ENCODE data around the gene RBM12.

The RBM12 gene

DNA sequence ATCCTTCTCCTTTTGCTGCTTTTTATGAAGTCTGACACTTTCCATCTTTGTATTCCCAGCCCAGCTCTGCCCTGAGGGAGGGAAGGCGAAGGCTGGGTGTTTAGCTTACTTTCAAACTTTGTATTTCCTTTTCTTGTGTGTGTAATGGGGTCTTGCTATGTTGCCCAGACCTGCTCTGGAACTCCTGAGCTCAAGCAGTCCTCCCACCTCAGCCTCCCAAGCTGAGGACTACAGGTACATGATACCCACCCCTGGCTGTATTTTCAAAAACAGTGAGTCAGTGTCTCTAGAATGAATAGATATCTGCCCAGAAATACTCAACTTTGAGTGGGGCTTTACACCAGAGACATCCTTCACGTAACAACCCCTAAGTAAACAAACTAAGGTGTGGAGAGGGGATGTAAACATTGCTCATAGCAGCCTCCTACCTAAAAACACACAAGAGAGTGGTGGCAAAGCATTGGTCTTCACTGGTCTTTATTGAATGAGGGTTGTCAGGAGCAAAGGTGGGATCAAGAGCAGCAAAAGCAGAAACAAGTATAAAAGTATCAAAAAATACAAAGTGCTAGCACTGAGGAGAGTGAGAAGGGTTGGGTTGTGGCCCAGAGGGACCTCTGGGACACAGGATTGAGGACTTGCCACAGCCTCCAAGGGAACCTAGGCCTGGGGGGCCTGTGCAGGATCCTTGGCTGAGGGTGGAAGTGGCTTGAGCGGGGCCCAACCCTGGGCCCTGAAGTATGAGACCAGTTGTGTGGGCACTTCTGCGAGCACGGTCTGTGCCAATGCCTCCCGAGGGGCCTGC is 38.9 kb downstream of the RBM12 start:
- DNase-seq: no peak

DNA sequence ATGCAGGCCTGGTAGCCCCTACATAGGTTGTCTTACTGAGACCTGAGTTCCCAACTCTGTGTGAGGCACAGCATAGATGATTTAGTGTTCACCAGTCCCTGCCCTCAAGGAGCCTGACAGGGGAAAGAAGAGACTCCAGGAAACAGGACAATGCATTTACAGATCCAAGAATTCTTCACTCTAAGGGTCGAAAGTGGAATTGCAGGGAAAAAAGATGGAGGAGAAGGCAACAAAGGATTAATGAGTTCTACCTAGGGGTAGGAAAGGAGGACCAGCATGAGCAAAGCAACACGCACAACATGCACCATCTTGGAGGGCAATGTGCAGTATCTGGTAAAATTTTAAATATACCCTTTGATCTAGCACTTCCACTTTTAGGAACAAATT is 43.1 kb downstream of the RBM12 start:
- DNase-seq: no peak

DNA sequence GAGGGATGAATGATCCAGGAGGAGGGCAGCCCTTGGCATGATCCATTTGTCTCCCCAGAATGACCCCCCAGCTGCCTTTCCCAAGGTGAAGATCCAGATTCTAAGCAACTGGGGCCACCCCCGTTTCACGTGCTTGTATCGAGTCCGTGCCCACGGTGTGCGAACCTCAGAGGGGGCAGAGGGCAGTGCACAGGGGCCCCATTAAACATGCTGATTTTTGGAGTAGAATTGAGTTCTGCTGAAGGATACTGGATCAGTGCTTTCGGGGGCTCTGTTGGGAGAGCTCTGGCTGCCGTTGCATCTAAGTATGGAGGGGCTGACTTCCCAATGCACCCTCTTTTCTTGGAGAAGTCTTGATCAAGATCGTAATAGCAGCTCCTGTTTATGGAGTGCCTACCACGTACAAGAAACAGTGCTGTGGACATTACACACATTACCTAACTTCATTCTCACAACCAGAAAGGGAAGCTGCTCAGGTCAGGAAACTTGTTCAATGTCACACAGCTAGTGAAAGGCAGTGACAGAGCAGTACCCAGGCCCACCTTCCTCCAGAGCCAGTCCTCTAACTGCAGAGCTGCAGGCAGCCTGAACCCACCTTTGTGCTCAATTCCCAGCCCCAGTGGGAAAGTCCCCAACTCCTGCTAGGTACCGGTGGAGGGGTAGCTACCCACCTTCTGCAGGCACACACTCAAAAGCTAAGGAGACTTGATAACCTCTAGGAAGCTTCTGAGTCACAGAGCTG is 43.7 kb downstream of the RBM12 start:
- DNase-seq: no peak

DNA sequence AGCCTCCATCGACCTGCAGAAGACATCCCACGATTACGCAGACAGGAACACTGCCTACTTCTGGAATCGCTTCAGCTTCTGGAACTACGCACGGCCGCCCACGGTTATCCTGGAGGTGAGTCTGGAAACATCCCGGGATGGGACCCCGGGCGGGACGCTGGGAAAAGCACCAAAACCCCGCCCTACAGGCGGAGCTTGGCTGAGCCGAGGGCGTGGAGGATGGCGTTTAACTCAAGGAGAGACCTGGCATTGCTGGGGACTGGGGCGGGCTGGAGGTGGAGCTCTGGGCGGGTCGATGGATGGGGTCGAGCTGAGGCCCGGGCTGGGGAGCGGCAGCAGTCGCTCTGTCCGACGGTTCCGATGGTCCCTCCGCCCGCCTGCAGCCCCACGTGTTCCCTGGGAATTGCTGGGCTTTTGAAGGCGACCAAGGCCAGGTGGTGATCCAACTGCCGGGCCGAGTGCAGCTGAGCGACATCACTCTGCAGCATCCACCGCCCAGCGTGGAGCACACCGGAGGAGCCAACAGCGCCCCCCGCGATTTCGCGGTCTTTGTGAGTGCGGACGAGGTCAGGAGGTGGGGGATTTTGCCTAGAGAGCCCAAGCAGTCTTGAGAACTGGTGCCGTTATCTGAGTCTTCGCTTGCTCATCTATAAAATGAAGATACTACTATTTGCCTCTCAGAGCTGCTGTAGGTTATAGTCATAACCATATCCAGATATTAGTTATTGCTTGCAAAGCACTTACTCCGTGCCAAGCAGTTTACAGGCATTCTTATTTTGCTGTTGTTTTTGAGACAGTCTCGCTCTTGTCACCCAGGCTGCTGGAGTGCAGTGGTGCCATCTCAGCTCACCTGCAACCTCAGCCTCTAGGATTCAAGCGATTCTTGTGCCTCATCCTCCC is 45.3 kb downstream of the RBM12 start:
- DNase-seq: peak; percentile 85

DNA sequence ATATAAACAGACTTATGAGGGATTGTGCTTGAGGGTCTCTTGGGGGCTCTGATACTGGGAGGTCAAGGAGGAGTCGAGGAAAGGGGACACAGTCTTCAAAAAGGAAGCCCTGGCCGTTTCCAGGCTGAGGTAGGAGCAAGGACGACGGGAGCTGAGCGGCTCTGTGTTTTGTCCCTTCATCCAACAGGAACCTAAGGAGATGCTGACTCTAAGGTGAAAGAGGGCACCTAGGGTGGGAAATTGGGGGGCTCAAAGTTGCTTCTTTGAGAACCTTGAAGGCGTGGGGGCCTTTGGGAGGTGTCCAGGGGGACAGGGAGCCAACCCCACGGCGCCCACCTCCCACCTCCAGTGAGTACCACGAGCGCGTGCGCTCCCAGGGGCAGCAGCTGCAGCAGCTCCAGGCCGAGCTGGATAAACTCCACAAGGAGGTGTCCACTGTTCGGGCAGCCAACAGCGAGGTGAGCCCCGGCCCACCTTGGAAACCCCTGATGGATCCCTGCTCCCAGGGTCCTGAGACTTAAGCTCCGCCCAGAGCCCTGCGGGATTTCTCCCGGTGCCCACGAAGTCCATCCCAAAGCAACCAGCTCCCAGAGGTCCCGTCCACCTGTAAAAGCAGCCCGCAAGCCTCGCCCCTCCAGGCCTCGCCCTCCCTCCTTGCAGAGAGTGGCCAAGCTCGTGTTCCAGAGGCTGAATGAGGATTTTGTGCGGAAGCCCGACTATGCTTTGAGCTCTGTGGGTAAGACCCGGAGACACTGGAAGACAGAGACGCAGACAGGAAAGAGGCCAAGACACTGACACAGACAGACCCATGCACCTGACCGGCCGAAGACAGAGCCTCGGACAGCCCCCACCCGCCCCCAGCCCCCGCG is 46.2 kb downstream of the RBM12 start:
- DNase-seq: peak; percentile 54

DNA sequence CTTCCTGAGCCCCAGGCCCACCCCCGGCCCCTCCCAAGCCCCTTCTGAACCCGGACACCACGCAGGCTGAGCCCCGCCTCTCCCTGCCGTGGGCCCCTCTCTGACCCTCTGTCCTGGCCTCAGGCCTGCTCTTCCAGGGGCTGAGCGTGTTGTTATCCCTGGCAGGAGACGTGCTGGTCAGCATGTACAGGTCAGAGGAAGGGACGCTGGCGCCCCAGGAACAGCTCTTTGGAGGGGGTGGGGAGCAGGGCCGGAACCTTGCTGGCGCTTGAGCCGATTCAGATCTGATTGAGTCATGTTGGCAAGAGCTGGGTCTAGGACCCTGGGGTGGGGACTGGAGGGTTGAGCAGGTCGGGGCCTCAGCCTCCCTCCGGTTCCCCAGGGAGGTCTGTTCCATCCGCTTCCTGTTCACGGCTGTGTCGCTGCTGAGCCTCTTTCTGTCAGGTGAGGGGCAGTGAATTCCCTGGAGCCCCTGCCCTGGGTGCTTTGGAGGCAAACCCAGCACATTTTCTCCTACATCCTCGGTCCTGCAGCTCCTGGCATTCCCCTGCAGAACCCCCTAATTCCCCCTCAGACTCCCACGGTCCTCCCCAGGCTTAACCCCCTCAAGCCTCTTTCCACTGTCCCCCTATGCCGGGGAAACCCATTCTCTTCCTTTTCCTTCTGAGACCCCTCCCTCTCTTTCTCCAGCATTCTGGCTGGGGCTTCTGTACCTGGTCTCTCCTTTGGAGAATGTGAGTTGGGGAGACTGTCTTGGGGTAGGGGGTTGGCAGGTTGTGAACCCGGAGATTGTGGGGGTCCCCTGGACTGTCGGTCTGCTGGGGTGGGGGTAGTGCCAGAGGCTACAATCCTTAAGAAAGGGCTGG is 47.1 kb downstream of the RBM12 start:
- DNase-seq: peak; percentile 65

DNA sequence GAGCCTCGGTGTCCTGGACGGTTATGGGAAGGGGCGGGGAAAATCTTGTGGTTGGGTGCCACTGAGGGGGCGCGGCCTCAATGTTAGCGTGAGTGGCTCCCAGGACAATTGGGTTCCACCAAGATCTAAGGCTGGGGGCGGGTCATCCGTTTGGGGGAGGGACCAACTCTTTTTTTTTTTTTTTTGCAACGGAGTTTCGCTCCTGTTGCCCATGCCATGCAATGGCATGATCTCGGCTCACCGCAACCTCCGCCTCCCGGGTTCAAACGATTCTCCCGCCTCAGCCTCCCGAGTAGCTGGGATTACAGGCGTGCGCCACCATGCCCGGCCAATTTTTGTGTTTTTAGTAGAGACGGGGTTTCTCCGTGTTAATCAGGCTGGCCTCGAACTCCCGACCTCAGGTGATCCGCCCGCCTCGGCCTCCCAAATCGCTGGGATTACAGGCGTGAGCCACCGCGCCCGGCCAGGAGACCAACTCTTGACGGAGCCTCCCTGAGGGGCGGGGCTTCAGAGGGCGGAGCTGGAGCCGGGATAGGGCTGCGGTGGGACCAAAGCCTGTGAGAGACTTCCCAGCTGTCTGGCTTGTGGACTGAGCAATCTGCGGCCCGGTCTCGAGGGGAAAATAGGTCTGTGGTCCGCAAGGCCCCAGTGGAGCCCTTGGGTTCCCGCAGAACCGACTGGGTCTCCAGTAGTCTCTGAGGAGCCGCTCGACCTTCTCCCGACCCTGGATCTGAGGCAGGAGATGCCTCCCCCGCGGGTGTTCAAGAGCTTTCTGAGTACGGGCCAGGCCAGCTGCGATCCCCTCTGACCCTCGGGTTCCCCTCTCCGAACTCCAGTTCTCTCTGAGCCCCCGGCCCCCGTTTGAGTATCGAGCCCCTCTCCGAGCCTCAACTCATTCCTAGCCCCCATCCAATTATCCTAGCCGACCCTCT is 48.0 kb downstream of the RBM12 start:
- DNase-seq: peak; percentile 66

DNA sequence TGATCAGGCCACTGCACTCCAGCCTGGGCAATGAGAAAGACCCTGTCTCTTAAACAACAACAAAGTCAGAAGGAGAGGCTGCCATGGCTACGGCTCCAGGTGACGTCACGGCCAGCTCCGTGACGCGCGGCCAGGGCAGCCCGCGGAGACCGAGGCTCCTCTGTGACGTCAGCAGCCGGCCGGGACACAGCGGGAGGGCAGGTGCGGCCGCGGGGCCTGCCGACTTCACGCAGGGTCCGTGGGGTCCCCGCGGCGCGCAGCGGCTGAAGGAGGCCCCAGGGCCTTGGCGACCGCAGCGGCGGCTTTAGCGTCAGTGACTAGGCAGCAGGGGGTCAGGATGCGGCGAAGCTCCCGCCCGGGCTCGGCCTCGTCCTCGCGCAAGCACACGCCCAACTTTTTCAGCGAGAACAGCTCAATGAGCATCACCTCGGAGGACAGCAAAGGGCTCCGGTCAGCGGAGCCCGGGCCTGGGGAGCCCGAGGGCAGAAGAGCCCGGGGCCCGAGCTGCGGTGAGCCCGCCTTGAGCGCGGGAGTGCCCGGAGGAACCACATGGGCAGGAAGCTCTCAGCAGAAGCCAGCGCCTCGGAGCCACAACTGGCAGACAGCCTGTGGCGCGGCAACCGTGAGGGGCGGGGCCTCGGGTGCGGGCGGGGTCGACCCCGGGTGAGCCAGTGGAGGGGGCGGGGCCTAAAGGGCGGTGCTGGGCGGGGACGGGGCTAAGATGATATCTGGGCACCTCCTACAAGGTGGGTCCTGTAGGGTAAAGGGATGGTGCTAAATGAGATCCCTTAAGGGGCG is 48.8 kb downstream of the RBM12 start, which contains the start of gene SPAG4:
SPAG4 (plus strand) TSS at position 163 of the 798 bp plus-strand sequence; CDS start at position 338, 175 bp downstream.
- peak; percentile 95 for DNase-seq

DNA sequence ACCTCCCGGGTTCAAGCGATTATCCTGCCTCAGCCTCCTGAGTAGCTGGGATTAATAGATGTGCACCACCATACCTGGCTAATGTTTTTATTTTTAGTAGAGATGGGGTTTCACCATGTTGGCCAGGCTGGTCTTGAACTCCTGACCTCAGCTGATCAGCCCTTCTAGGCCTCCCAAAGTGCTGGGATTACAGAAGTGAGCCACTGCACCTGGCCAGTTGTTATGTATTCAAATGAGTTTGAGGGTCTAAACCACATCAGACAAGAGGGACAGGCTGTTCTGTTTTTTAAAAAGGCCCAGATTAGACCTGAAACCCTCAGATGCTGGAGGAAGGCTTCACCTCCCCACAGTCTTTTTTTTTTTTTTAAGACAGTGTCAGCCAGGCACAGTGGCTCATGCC is 53.2 kb downstream of the RBM12 start:
- DNase-seq: no peak

DNA sequence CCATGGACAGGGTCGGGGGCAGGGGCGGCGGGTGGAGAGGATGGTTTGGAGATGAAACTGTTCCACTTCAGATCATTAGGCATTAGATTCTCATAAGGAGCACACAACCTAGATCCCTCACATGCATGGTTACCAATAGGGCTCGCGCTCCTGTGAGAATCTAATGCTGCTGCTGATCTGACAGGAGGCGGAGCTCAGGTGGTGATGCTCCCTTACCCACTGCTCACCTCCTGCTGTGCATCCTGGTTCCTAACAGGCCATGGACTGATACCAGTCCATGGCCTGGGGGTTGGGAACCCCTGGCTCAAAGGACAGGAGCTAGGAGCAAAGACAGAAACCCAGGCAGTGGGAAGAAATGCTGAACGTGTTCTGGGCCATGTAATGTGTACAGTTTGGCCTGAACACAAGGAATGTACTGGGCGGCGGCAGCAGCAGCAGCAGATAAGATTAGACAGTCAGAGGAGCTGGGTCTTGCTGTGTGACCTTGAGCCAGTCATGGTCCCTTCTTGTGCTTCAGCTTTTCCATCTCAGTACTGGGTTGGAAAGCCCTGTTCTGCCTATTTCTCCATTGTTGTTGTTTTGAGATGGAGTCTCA is 53.8 kb downstream of the RBM12 start:
- DNase-seq: no peak

DNA sequence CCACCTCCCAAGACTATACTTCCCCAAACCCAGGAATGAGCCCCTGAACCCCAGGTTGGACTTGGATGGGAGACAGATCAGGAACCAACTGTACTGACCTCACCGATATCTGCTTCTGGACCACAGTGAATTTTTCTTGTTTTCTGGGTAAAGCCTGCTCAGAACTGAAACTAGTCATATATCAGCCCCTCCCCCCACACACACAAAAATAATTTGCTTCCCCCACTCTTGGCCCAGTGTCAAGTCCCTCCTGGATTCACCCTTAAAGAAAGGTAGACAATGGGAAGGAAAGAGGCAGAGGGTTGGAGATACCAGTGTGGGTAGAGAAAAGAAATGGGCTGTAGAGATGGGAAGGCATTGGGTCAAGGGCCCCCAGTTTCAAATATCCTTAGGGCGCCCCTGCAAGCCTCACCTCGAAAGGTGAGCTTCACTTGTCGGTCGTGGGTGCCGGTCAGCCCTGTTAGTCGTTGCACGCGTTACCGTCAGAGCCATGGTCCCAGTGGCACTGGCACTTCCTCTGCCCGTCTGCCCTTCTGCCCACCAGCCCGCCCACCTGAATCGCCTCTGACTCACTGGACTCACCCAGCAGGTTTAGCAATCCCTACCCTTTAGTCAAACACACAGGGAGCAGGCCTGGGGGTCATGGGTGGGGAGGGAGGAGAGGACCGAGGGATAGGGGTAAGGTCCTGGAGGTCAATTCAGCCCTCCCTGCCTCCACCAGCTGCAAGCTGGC is 57.5 kb downstream of the RBM12 start:
- DNase-seq: no peak

DNA sequence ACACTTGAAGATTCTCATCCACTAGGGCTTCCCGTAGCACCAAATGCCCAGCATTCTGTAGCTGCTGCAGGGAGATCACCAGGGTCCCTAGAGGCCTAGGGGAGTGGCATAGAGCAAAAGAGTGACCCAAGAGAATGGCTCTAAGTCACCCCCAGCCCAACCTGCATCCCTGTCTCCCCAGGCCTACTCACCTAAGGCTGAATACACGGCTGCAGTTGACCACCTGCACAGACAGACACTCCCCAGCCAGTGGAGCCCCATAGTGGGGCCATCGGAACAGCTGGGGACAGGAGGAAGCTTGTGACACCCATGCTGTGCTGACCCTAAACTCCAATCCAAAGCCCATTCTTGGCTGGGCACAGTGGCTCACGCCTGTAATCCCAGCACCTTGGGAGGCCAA is 58.6 kb downstream of the RBM12 start:
- no peak for DNase-seq

DNA sequence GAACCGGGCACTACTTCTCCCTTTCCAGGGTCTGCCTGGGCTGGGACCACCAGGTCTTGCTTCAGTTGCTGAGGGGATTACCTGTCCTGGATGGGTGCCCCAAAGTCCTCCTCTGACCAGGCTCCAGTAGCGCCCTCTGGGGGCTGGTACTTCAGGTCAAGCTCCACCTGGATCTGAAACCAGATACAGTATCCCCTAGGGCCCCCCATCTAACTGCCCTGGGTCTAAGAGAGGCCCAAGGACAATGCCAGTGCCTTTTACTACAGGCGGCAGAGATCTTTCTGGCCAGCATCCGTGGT is 60.3 kb downstream of the RBM12 start:
- peak; percentile 47 for DNase-seq

DNA sequence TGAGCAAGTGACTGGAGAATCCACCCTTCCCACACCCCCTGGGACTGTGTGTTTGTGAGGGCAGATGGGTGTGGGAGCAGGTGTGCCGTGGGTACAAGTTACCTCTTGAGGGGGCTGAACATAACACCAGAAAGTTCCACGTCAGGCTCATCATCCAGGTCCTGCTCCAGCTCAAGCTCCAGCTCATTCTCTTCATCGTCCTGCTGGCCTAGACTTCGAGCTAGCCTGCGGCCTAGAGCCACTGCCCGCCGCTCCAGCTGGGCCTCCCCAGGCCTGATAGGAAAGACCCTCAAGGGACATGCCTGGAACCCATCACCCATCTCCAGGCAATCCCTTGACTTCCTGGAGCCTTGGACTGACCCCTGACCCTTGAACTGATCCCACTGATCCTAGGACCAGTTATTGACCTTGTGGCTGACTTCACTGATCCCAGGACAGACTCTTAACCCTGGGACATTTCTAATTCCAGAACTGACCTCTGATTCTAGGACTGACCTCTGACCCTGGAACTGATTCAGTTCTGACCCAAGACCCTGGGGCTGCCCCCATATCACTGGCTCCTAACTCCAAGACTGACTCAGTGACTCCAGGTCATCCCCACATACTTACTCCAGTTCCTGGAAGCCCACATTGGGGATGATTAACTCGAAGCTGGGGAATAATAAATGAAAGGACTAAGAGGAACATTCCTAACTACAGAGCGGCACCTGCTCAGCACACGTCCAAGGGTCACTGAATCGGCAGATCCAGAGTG is 60.8 kb downstream of the RBM12 start:
- no peak for DNase-seq

DNA sequence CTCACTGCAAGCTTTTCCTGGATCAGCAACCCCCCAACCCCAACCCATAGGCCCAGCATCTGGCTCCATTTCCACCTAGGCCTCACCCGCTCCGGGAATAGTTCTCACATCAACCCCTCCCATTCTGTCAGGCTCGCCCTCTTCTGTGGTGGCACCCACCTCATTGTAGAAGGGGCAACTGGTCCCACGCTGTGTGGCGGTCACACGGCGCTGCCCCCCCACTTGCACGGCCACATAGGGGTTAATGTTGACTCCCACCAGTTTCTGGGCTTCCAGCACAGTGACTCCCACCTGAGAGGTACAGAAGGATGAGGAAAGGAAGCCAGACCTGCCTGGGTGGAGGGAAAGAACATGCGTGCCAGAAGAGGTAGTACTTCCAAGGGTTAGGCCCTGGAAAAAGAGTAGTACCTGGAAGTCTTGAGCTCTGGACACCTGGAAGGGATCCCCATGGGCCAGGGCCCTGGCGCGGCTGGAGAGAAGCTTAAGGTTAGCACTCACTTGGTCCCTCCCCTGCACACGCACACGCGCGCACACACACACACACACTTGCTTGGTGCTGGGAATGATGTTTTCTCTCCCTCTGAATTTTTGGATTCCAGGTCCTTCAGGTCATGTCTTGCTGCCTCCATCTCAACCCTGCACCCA is 61.7 kb downstream of the RBM12 start:
- DNase-seq: no peak

DNA sequence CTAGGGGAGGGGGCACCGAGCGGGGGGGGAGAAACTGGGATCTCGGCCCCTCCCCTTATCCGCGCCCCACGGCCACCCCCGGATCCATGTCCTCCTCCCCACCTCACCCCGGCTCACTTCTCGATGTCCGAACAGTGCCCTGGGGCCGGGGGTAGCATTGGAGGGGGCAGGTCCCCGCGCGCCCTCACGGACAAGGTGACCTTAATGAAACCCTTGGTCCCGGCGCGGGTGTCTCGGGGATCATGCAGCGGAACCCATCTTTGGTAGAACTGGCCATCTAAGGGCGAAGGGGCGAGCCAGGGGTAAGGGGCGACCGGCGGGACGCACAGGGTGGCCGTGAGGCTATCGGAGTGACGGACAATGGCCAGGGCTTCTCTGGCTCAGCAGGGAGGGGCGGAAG is 62.7 kb downstream of the RBM12 start:
- DNase-seq: no peak

Measured in right kidney (tissue), 1 donor.